ENCODE data around the gene GATA2.

GATA2 gene

DNA sequence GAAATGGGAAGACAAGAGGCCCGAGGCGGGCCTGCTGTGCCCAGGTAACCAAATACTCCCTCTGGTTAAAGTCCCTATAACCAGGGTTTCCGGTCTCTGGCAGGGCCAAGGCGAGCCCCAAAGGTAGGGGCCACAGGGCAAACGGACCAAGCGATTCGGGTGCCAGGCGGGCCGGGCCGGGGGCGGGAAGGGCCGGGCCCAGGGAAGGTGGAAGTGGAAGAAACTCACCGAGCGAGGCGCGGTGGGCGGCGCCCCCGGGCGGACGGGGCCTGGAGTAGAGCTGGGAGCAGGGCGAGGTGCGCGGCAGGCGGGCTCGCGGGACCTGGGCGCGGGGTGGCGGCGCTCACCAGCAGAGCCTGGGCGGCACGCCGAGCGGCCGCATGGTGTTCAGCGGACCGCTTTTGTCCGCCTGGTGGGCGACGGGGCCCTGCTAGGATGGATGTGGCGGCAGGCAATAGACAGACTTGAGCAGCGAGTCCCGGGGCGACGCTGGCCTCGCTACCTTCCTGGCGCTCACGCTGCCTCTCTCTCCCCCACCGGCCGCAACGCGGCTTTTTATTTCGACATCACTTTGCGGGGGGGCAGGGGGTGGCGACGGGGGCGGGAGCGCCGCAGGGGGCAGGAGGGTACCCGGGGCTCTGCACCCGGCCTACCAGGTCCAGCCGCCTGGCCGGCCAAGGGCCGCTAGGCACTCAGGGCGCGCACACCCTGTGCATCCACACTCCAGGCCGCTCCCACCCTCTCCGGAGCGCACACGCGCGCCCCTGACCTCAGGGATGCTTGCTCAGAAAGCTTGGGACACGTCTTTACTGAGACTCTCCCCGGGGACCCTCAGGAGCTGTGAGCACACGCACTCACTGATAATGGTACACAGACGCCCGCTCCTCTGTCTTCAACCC, at the start of gene GATA2:
GATA2 (minus strand) TSS at position 531 of the 899 bp plus-strand sequence. CDS start 6,170 bp downstream, outside the sequence.
- TF ChIP-seq GATA3 (IDR thresholded peaks at IDR 0.05; ENCODE audit: low read depth, low read length), result no peak
- no peak for TF ChIP-seq GATA2 (IDR thresholded peaks at IDR 0.05; ENCODE audit: low read depth, low read length)

DNA sequence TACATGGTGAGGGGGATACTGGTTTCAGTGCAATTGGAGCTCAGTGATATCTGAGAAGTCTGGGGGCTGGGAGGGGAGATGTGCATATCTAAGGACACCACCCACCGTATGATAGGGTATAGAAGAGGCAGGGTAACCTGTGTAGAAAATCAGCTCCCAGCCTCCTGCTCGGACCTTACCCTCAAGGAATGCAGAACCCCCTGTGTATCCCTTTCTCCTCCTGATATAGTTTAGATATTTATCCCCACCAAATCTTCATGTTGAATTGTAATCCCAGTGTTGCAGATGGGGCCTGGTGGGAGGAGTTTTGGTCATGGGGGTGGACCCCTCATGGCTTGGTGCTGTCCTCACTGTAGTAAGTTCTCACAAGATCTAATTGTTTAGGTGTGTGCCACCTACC, 48.2 kb upstream of the GATA2 start:
- TF ChIP-seq GATA2 (IDR thresholded peaks at IDR 0.05; ENCODE audit: low read depth, low read length) (no peak), GATA3 (IDR thresholded peaks at IDR 0.05; ENCODE audit: low read depth, low read length) (no peak)

DNA sequence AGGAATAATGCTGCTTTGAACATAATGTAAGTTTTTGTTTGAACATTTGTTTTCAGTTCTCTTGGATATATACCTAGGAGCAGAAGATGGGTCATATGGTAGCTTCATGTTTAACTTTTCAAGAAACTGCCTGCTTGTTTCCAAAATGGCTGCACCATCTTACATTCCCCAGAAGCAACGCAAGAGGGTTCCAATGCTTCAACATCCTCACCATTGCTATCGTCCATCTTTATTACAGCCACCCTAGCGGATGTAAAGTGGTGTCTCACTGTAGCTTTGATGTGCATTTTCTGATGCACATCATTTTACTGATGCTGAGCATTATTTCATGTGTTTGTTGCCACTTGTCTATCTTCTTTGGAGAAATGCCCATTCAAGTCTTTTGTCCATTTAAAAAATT, 46.4 kb upstream of the GATA2 start:
- TF ChIP-seq GATA3 (IDR thresholded peaks at IDR 0.05; ENCODE audit: low read depth, low read length), result no peak
- no peak for TF ChIP-seq GATA2 (IDR thresholded peaks at IDR 0.05; ENCODE audit: low read depth, low read length)

DNA sequence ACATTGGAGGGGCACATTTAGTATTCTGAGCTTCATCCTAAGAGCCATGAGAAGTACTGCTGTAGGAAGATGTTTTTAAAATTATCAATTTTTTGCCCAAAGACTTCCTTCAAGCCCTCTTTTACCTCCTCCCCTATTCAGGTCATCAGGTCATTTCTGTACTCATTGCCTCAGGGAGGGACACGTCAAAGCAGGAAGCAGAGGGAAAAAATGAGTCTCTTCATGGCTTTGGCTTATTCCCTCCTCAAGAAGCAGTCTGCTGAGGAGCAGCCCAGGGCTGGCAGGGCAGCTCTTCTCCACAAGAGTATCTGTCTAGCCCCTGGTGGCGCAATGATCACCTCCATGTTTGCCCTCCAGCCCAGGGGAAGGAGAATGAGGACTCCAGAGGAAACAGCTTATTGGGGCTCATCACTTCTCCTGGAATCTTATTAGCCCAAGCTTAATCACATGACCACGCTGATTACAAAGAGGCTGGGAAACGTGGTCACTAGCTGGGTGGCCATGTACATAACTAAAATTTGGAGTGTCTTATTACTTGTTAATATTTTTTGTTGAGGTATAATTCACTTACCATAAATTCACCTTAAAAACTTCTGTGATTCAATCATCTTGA, 44.2 kb upstream of the GATA2 start:
- TF ChIP-seq GATA3 (IDR thresholded peaks at IDR 0.05; ENCODE audit: low read depth, low read length) (no peak), GATA2 (IDR thresholded peaks at IDR 0.05; ENCODE audit: low read depth, low read length) (no peak)

- no peak for TF ChIP-seq GATA2 (IDR thresholded peaks at IDR 0.05; ENCODE audit: low read depth, low read length)
- no peak for TF ChIP-seq GATA3 (IDR thresholded peaks at IDR 0.05; ENCODE audit: low read depth, low read length)
Observed at GRCh38 chr3:128532012-128532983, 39.3 kb upstream of the GATA2 start.

DNA sequence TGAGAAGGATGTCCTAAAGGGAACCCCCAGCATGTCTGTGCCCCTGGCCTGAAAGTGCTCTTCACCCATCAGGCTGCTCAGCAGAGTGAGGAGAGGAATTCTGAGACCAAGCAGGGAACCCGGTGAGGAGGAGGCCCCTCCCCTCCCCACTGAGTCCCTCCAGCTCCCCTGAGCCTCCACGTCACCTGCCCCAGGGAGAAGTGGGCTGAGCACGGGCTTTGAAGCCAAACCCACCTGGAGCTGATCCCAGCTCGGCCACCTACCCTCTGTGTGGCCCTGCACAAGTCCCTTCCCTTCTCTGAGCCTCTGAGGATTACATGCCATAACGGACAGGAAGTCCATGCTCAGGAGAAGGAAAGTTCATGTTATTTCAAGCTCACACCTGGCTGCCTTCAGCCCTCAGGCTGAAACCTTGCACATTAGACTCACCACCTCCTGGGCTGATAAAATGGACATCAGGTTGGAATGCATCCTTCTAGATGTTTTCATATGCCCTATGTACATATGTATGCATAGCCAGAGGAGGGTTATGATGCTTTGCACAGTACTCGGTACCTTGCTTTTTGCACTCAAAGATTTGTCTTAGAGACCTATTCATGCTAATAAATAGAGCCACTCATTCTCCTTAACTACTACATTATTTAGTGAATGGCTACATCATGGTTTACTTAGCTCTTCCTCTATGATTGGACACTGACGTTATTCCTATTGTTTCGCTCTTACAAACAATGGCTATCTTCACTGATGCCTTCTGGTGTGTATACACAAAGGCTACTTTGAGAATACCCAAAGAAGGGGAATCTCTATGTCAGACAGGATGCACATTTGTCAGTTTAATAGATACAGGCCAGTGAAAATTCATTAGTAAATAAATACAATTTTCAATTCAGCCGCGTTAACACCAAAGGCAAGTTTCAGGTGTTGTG, 31.6 kb upstream of the GATA2 start:
- TF ChIP-seq GATA3 (IDR thresholded peaks at IDR 0.05; ENCODE audit: low read depth, low read length), result no peak
- no peak for TF ChIP-seq GATA2 (IDR thresholded peaks at IDR 0.05; ENCODE audit: low read depth, low read length)

DNA sequence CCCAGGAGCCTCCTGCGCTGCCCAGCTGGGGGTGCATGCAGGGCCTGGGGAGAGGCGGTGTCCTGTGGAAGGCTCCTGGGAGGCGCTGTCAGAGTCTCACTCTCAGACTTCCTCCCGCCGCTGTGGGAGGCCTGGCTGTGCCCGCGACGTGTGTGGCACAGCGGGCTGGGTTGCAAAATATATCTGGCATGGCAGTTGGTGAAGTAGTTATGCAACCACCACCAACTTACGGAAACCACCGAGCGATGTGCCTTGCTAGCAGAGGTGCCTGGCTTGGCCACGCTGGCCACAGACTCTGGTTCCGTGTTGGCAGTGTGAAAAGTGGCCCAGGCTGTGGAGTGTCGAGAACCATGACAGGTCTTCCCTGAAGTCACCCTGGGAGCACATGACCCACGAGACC, 30.6 kb upstream of the GATA2 start:
- TF ChIP-seq GATA2 (IDR thresholded peaks at IDR 0.05; ENCODE audit: low read depth, low read length), result no peak
- no peak for TF ChIP-seq GATA3 (IDR thresholded peaks at IDR 0.05; ENCODE audit: low read depth, low read length)

- TF ChIP-seq GATA2 (IDR thresholded peaks at IDR 0.05; ENCODE audit: low read depth, low read length), result no peak
- TF ChIP-seq GATA3 (IDR thresholded peaks at IDR 0.05; ENCODE audit: low read depth, low read length), result no peak
Observed at GRCh38 chr3:128521715-128522114, 28.7 kb upstream of the GATA2 start.

DNA sequence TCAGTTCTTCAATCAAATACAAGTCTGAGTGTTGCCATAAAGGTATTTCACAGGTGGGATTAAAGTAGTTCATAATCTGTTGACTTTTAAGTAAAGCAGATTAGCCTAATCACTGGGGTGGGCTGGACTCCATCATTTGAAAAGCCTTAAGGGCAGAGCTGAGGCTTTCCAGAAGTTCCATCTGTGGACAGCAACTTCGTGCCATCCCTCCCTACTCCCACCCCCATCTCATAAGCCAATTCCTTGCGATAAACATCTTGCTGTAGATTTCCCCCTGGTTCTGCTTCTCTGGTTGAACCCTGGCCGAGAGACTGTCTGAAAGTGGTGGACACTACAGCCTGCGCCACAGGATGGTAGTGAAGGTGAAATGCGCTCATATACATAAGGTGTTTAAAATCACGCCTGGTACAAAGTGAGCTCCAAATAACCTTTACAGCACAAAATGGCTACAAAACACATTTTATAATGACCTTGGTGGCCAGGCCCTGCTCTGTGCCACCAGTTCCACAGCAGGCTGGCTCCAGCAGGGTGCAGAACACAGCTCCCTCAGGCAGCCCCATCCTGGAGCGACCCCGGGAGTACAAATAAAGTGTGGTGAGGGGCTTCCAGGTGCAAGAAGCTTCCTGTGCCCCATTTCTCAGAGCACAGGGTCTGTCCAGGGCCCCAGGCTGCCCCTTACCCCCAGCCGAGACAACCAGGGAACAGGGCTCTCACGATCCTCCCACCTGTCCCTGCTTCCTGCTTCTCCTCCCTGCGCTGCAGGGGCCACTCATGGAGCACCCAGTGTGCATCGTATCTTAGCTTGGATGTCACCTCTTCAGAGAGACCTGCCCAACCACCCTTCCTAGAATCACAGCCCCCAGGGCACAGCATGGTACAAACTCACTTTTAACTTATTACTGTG, 25.8 kb upstream of the GATA2 start:
- TF ChIP-seq GATA3 (IDR thresholded peaks at IDR 0.05; ENCODE audit: low read depth, low read length) (0 out of 2 replicates have a peak, but pooled peaks have one; percentile 45), GATA2 (IDR thresholded peaks at IDR 0.05; ENCODE audit: low read depth, low read length) (peak; percentile 89)

GRCh38 chr3:128517648-128518047, 24.6 kb upstream of the GATA2 start:
- TF ChIP-seq GATA3 (IDR thresholded peaks at IDR 0.05; ENCODE audit: low read depth, low read length) (no peak), GATA2 (IDR thresholded peaks at IDR 0.05; ENCODE audit: low read depth, low read length) (no peak)

- no peak for TF ChIP-seq GATA3 (IDR thresholded peaks at IDR 0.05; ENCODE audit: low read depth, low read length)
- TF ChIP-seq GATA2 (IDR thresholded peaks at IDR 0.05; ENCODE audit: low read depth, low read length), result no peak
Observed at GRCh38 chr3:128515967-128516366, 23.0 kb upstream of the GATA2 start.

GRCh38 chr3:128508852-128509251, 15.9 kb upstream of the GATA2 start:
- no peak for TF ChIP-seq GATA2 (IDR thresholded peaks at IDR 0.05; ENCODE audit: low read depth, low read length)
- TF ChIP-seq GATA3 (IDR thresholded peaks at IDR 0.05; ENCODE audit: low read depth, low read length), result no peak
